SK-MEL-5 (cell line): ENCODE data around the gene ENKD1. TPM values are rescaled to one million over a fixed set of nuclear protein-coding genes. Genes with fewer than 3 reads are reported as not detected.
"Not testable (repeated sequence)": the region's sequence is repeated elsewhere in the genome, so short reads cannot be mapped to it uniquely, and the experiment has no call there.

Experiments
- DNase-seq: peaks from one replicate; pipeline ENCODE4 v3.0.0-alpha.2; 2016; ENCODE audit warnings: low read depth, low spot score
- in situ Hi-C: cut with HindIII; loops from 2 replicates; pipeline ENCODE4 v1.10.0; 2016; ENCODE audit warnings: low sequenced_read_pairs, high pct_unique_total_duplicates, low pct_unique_long_range_greater_than_20kb
- polyA plus RNA-seq, 2 experiments: library from polyadenylated mRNA; depleted of rRNA; stranded (reverse); fragments of >200 nt; gene quantifications; 2 replicates each; pipeline ENCODE4 v1.2.3, GENCODE V29; 2015
- total RNA-seq: library from RNA; depleted of rRNA; stranded (reverse); fragments of >200 nt; shearing (Covaris generic); gene quantifications from 2 replicates; pipeline ENCODE4 v1.2.3, GENCODE V29; 2014; rRNA removed

Gene ENKD1
- 6.4 and 9.1 TPM in 2 replicates for total RNA-seq
- polyA plus RNA-seq (2015; cell fraction: cytosol; rRNA removed) = 8.1 and 11.0 TPM in 2 replicates
- polyA plus RNA-seq (2015; cell fraction: nucleus; rRNA removed) = 12.3 and 20.3 TPM in 2 replicates

- DNase-seq = peak; percentile 72
- in situ Hi-C loops = no loop called here
Observed at GRCh38 chr16:67666559-67667452, at the start of gene ENKD1, which contains the start of gene C16orf86. ENKD1 (minus strand) TSS chr16:67666750; CDS start chr16:67666442, 308 bp downstream. C16orf86 (plus strand) TSS chr16:67666814; CDS start chr16:67666971, 157 bp downstream.

GRCh38 chr16:67716097-67716496 lies 49.5 kb upstream of the ENKD1 start:
- DNase-seq = no peak
- in situ Hi-C loops = no loop called here

GRCh38 chr16:67714522-67714921 lies 48.0 kb upstream of the ENKD1 start:
- in situ Hi-C loops = no loop called here
- no peak for DNase-seq

GRCh38 chr16:67713647-67714273 lies 47.2 kb upstream of the ENKD1 start:
- in situ Hi-C loops = no loop called here
- no peak for DNase-seq

GRCh38 chr16:67710607-67711006 lies 44.1 kb upstream of the ENKD1 start:
- in situ Hi-C loops = no loop called here
- DNase-seq = no peak

GRCh38 chr16:67709050-67709449 lies 42.5 kb upstream of the ENKD1 start:
- no peak for DNase-seq
- in situ Hi-C loops = no loop called here

GRCh38 chr16:67708368-67708771 lies 41.8 kb upstream of the ENKD1 start:
- no peak for DNase-seq
- in situ Hi-C loops = no loop called here

GRCh38 chr16:67707790-67708189 lies 41.2 kb upstream of the ENKD1 start:
- in situ Hi-C loops = no loop called here
- no peak for DNase-seq

- in situ Hi-C loops = no loop called here
- DNase-seq = no peak
Observed at GRCh38 chr16:67707210-67707609, 40.7 kb upstream of the ENKD1 start.

- in situ Hi-C loops = no loop called here
- no peak for DNase-seq
Observed at GRCh38 chr16:67704110-67704509, 37.6 kb upstream of the ENKD1 start.

- no peak for DNase-seq
- in situ Hi-C loops = no loop called here
Observed at GRCh38 chr16:67703626-67704025, 37.1 kb upstream of the ENKD1 start.

GRCh38 chr16:67702130-67702529 lies 35.6 kb upstream of the ENKD1 start:
- no peak for DNase-seq
- in situ Hi-C loops = no loop called here

- DNase-seq = no peak
- in situ Hi-C loops = no loop called here
Observed at GRCh38 chr16:67701420-67701819, 34.9 kb upstream of the ENKD1 start.

GRCh38 chr16:67699265-67699664 lies 32.7 kb upstream of the ENKD1 start:
- no peak for DNase-seq
- in situ Hi-C loops = no loop called here

- in situ Hi-C loops = no loop called here
- no peak for DNase-seq
Observed at GRCh38 chr16:67697422-67698185, 31.1 kb upstream of the ENKD1 start.

- no peak for DNase-seq
- in situ Hi-C loops = no loop called here
Observed at GRCh38 chr16:67694611-67695010, 28.1 kb upstream of the ENKD1 start.

GRCh38 chr16:67693517-67694285 lies 27.2 kb upstream of the ENKD1 start:
- in situ Hi-C loops = not testable (repeated sequence)

More at GRCh38 chr16:67693517-67694285, 27.2 kb upstream of the ENKD1 start:
- not testable (repeated sequence) for DNase-seq
